Nephron progenitor cell (in vitro differentiated cells): Measurements from ENCODE around the gene LDLRAD4.

ENCODE experiments used
- DNase-seq: peaks from one replicate; pipeline ENCODE4 v3.0.0; 2021
- H3K27ac Mint-ChIP-seq: 2 replicates; pipeline ENCODE4 v1.8.0; 2021; ENCODE audit warnings: mild to moderate bottlenecking, moderate library complexity, mixed read lengths
- H3K27me3 Mint-ChIP-seq: 2 replicates; pipeline ENCODE4 v1.8.0; 2021; ENCODE audit warnings: mild to moderate bottlenecking, low read depth, mixed read lengths; ENCODE audit not compliant: poor library complexity
- H3K36me3 Mint-ChIP-seq: 2 replicates; pipeline ENCODE4 v1.8.0; 2021; ENCODE audit warnings: low read depth, mixed read lengths
- H3K4me1 Mint-ChIP-seq: 2 replicates; pipeline ENCODE4 v1.8.0; 2021; ENCODE audit warnings: mixed read lengths
- H3K4me3 Mint-ChIP-seq: 2 replicates; pipeline ENCODE4 v1.8.0; 2021; ENCODE audit warnings: mild to moderate bottlenecking, moderate library complexity, mixed read lengths
- H3K9me3 Mint-ChIP-seq: 2 replicates; pipeline ENCODE4 v1.8.0; 2021; ENCODE audit warnings: mild to moderate bottlenecking, moderate library complexity, mixed read lengths
- CTCF ChIP-seq: fragments of 200-600 bp; sonication (generic); IDR thresholded peaks from 2 replicates; pipeline ENCODE4 v1.5.0; 2021; ENCODE audit warnings: antibody characterized with exemption

Gene LDLRAD4

GRCh38 chr18:13451213-13451540 lies 232.6 kb downstream of the LDLRAD4 start:
- H3K27ac Mint-ChIP-seq = no peak overlapping the region
- H3K27me3 Mint-ChIP-seq = peaks cover 64% of the 10 kb centered on the region
- TF ChIP-seq CTCF = no peak
- H3K9me3 Mint-ChIP-seq = no peaks in the 10 kb centered on the region
- H3K4me3 Mint-ChIP-seq = no peak overlapping the region
- peaks cover 18% of the 10 kb centered on the region for H3K4me1 Mint-ChIP-seq
- H3K36me3 Mint-ChIP-seq = no peaks in the 10 kb centered on the region
- DNase-seq = no peak

GRCh38 chr18:13451661-13452387 lies 233.3 kb downstream of the LDLRAD4 start:
- Mint-ChIP-seq H3K36me3 (no peaks in the 10 kb centered on the region), H3K27me3 (peaks cover 64% of the 10 kb centered on the region), H3K4me1 (peaks cover 22% of the 10 kb centered on the region), H3K9me3 (no peaks in the 10 kb centered on the region), H3K4me3 (no peak overlapping the region), H3K27ac (no peak overlapping the region)
- no peak for TF ChIP-seq CTCF
- DNase-seq = no peak

- no peak for TF ChIP-seq CTCF
- no peak overlapping the region for H3K27ac Mint-ChIP-seq
- peaks cover 64% of the 10 kb centered on the region for H3K27me3 Mint-ChIP-seq
- no peak overlapping the region for H3K4me3 Mint-ChIP-seq
- H3K9me3 Mint-ChIP-seq = no peaks in the 10 kb centered on the region
- no peaks in the 10 kb centered on the region for H3K36me3 Mint-ChIP-seq
- peaks cover 22% of the 10 kb centered on the region for H3K4me1 Mint-ChIP-seq
- DNase-seq = no peak
Measured at GRCh38 chr18:13452388-13452811, 233.8 kb downstream of the LDLRAD4 start.

DNA sequence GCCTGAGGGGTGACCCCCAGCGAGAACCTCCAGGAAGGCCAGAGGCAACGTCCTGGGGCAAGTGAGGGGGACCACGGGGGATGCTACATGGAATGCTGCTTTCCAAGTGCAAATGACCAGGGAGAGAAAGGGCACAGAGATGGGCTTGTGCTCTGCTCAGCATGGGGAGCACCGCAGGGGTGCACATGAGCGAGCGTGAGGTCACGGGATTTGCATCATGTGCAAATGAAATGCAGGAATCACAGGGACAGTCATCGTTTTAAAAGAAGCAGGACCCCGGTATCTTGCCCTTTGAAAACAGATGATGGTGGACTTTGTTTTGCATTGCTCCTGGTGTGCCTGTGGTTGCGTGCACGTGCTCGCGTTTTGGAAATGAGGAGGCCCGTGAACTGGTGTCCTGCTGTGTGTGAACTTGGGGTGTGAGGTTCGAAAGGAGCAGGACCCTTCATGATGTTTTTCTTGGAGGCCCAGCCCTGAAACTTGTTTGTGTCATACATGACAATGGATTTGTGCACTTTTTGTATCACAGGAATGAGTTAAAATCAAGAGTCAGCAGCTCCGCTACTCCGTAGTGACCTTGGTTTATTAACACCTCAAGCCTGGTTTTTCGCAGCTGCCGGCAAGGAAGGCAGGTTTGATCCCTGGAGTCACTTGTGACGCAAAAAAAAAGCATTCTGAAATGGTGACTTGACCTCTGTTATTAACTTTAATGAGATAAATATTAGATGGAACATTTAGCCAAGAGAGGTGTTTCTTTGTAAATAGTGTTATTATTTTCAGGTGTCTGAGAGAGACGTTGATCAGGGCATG lies 234.5 kb downstream of the LDLRAD4 start:
- Mint-ChIP-seq H3K4me1 (peaks cover 22% of the 10 kb centered on the region), H3K36me3 (no peaks in the 10 kb centered on the region), H3K4me3 (no peak overlapping the region), H3K27ac (no peak overlapping the region), H3K27me3 (peaks cover 64% of the 10 kb centered on the region), H3K9me3 (no peaks in the 10 kb centered on the region)
- no peak for DNase-seq
- TF ChIP-seq CTCF = no peak

- no peak for DNase-seq
- peaks cover 22% of the 10 kb centered on the region for H3K4me1 Mint-ChIP-seq
Measured at GRCh38 chr18:13453714-13454113, 235.2 kb downstream of the LDLRAD4 start.

More at GRCh38 chr18:13453714-13454113, 235.2 kb downstream of the LDLRAD4 start:
- Mint-ChIP-seq H3K4me3 (no peak overlapping the region), H3K27me3 (peaks cover 60% of the 10 kb centered on the region), H3K9me3 (no peaks in the 10 kb centered on the region), H3K27ac (no peak overlapping the region), H3K36me3 (no peaks in the 10 kb centered on the region)
- TF ChIP-seq CTCF = no peak
